Subcutaneous adipose tissue (tissue), 4 donors: Measurements from ENCODE around the gene C1orf232. TPM values are rescaled to one million over a fixed set of nuclear protein-coding genes. Genes with fewer than 3 reads are reported as not detected.

Source experiments
- total RNA-seq, 4 donors: library from RNA; depleted of rRNA; stranded (reverse); fragments of >200 nt; gene quantifications; one replicate each; pipeline ENCODE4 v1.1.0, GENCODE V29; 2016
- TF ChIP-seq, protein P1 (sequence below): fragments of 450-650 bp; IDR thresholded peaks from one replicate; pipeline ENCODE4 v1.5.1; 2016; ENCODE audit warnings: low read depth, mild to moderate bottlenecking, control low read depth, antibody characterized with exemption, moderate library complexity

The C1orf232 gene
- total RNA-seq, 4 donors from 2014 or later, result not detected

DNA sequence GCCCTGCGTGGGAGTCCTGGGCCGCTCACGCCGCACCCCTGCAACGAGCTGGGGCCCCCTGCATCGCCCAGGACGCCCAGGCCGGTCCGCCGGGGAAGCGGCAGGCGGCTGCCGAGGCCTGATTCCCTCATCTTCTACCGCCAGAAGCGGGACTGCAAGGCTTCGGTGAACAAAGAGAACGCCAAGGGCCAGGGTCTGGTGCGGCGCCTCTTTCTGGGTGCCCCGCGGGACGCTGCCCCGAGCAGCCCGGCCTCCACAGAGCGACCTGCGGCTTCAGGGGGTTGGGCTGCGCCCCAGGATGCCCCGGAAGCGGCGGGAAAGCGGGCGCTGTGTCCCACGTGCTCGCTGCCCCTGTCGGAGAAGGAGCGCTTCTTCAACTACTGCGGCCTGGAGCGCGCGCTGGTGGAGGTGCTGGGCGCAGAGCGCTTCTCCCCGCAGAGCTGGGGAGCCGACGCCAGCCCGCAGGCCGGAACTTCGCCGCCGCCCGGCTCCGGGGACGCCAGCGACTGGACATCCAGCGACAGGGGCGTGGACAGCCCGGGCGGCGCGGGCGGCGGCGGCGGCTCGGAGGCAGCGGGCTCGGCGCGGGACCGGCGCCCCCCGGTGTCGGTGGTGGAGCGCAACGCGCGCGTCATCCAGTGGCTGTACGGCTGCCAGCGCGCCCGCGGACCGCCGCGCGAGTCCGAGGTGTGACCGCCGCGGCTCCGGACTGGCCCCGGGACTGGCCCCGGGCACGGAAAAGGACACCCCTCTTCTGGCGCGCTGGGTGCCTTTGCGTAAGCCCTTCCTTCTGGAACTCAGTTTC lies 7.1 kb downstream of the C1orf232 start:
- TF ChIP-seq, protein P1, sequence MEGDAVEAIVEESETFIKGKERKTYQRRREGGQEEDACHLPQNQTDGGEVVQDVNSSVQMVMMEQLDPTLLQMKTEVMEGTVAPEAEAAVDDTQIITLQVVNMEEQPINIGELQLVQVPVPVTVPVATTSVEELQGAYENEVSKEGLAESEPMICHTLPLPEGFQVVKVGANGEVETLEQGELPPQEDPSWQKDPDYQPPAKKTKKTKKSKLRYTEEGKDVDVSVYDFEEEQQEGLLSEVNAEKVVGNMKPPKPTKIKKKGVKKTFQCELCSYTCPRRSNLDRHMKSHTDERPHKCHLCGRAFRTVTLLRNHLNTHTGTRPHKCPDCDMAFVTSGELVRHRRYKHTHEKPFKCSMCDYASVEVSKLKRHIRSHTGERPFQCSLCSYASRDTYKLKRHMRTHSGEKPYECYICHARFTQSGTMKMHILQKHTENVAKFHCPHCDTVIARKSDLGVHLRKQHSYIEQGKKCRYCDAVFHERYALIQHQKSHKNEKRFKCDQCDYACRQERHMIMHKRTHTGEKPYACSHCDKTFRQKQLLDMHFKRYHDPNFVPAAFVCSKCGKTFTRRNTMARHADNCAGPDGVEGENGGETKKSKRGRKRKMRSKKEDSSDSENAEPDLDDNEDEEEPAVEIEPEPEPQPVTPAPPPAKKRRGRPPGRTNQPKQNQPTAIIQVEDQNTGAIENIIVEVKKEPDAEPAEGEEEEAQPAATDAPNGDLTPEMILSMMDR, result no peak

DNA sequence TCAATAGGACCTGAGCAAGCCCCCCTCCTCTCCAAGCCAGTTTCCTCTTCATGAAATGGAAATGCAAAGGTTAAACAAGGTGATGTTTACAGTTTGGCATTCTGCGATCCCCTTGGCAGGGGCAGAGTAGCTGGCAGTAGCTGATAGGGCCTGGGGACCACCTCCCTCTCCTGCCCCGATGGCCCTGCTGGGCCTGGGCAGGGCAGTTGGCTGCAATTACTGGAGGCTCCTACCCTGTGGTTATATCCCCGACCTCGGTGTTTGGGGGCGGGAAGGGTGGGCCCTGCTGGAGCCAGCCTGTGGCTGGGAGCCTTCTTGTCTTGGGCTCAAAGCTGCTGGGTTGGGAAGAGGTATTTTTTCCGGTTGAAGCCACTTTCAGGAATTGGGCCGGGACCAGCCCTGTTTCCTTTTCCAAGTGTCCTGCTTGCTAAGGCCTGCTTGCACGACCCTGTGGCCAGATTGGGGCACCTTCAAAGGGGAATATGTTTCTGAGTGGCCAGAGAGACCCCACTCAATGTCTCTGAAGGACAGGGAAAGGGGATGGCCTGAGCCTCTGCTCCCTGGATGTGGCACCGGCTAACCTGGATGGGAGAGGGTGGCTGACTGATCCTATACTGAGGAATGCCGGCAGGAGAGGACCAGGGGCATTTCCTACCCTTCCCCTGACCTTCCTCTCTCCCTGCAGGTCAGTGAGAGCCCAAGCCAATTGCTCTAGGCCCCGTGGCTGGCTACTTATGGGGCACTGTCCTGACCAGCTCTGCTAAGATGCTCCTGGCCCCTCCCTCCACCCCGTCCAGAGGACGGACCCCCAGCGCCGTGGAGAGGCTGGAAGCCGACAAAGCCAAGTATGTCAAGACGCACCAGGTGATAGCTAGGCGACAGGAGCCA lies 8.0 kb downstream of the C1orf232 start:
- TF ChIP-seq, protein P1, result no peak

DNA sequence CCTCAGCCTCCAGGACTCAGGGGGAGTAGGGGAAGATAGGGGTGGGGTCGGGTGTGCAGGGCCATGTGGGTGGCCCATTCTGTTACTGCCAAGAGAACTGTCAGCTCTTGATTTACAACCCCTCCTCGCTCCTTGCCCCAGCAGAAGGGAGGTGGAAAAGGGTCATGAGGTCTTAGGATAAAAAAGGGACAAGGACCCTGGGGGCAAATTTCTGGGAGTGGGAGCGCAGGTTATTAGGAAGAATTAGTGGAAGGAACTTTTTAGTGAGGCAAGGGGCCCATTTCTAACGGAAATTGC lies 9.1 kb downstream of the C1orf232 start:
- TF ChIP-seq, protein P1, result no peak

DNA sequence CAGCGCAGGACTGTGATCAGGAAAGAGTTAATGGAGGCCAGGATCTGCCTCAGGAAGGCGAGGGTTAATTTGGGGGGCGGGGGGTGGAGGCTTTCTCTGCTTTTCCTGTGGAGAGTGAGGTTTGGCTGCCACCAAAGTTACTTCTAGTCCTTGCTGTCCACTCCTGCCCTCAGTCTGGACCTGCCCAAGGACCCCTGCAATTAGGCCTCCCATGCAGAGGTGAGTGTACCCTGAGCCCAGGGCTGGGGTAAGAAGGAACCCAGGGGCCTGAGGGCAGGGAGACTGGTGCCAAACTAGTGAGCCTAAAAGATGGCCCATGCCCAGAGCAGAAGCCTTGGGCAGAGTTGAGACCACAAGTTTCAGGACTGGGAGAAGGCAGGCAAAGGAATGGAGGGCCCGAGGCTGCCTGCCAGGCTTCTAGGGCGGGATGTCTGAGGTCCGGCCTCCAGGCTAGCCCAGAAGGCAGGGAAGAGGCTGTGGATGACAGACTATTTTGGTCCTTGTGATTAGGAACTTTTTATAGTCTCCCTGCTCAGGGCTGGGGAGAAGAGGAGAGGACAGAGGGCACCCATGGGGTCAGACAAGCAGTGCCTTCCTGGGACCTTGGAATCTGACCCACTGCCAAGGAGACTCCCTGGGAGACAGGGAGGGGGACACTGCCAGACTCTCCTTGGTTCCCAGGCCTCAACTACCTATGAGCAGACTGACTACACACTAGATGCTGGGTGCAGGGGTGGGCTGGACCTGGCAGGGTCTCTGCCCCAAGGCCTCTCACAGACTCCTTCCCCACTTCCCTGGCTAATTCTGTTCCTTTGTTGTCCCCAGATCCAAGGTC lies 9.6 kb downstream of the C1orf232 start, which contains the start of gene FAM110D:
TSS of gene FAM110D (plus strand) at position 172 of the 835 bp plus-strand sequence. CDS start 2,213 bp downstream, outside the sequence.
- TF ChIP-seq, protein P1, result no peak

DNA sequence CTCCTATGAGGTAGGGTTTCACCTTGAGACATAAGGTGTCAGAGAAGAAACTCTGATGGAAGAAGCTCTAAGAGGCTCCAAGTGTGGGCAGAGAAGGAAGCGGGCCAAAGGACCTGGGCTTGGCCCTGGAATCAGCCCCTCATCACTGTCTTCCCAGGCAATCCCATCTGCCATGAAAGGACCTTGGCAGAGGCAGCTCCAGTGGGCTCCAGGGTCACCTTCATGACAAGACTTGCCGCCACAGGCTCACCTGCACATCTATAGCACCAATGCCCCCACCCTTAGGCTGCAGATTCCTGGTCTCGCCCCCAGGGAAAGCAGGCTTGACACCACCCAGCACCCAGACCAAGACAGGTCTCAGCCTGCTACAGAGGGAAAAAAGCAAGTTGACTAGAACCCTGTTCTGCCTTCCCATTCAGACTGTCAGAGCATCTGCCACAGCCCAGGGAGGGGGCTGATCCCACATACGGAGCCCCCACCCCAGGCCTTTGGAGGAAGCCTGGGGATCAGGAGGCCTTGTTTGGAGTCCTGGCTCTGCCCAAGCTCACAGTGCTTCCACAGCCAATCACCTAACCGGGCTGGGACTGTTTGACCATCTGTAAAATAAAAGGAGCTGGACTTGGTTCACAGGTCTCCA lies 10.4 kb downstream of the C1orf232 start:
- TF ChIP-seq, protein P1, result no peak

DNA sequence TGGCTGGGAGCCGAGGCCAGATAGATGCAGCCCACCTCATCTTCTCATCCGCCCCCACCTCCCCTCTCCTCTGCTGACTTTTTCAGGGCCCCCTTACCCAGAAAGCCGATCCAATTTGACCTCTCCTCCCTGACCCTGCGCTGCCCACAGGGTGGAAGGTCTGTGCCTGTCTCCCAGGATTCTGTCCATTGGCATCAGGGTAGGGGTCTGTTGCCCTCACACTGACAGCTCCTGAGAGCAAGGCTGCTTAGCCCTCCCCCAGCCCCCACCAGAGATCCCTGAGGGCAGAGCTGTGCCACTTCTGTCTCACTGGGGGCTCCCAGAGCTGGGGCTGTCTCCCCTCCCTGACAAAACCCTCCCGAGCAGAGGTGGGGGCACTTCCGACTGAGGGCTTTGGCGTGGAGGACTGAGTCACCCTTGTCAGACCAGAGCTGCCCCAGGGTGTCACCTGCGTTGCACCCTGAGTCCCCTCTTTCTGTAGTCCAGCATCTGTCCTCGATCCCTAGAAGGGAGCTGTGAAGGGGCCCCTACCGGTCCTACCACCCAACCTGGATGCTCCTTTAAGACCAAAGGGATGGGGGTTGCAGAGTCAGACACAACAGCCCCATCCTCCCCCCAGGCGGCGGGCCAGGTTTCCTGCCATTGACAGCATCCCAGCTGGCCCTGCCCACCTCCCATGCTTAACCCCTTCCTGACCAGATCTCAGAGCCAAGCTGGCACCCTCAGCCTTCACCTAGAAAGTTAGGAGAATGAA lies 12.3 kb downstream of the C1orf232 start:
- TF ChIP-seq, protein P1, result no peak
